Measurements from ENCODE around the gene ENTPD5.
"Not testable (repeated sequence)": the region's sequence is repeated elsewhere in the genome, so short reads cannot be mapped to it uniquely, and the experiment has no call there.

ENTPD5 gene

GRCh38 chr14:73943083-73943482 lies 76.0 kb downstream of the ENTPD5 start:
- no peak overlapping the region for H3K4me3 ChIP-seq (ENCODE audit: low read depth, low read length)
- TF ChIP-seq CTCF (IDR thresholded peaks at IDR 0.05; ENCODE audit: low read depth, low read length): no peak

GRCh38 chr14:73942180-73942579 lies 76.9 kb downstream of the ENTPD5 start:
- no peak for TF ChIP-seq CTCF (IDR thresholded peaks at IDR 0.05; ENCODE audit: low read depth, low read length)
- H3K4me3 ChIP-seq (ENCODE audit: low read depth, low read length): no peak overlapping the region

- TF ChIP-seq CTCF (IDR thresholded peaks at IDR 0.05; ENCODE audit: low read depth, low read length): no peak
- no peak overlapping the region for H3K4me3 ChIP-seq (ENCODE audit: low read depth, low read length)
Observed at GRCh38 chr14:73937012-73937411, 82.1 kb downstream of the ENTPD5 start.

GRCh38 chr14:73936548-73936947 lies 82.5 kb downstream of the ENTPD5 start:
- TF ChIP-seq CTCF (IDR thresholded peaks at IDR 0.05; ENCODE audit: low read depth, low read length): no peak
- no peak overlapping the region for H3K4me3 ChIP-seq (ENCODE audit: low read depth, low read length)

GRCh38 chr14:73935666-73936065 lies 83.4 kb downstream of the ENTPD5 start:
- TF ChIP-seq CTCF (IDR thresholded peaks at IDR 0.05; ENCODE audit: low read depth, low read length): no peak
- no peak overlapping the region for H3K4me3 ChIP-seq (ENCODE audit: low read depth, low read length)

- TF ChIP-seq CTCF (IDR thresholded peaks at IDR 0.05; ENCODE audit: low read depth, low read length): no peak
Observed at GRCh38 chr14:73924337-73924736, 94.8 kb downstream of the ENTPD5 start.

GRCh38 chr14:73919457-73919856 lies 99.6 kb downstream of the ENTPD5 start:
- H3K4me3 ChIP-seq (ENCODE audit: low read depth, low read length): not testable (repeated sequence)

More at GRCh38 chr14:73924337-73924736, 94.8 kb downstream of the ENTPD5 start:
- no peak overlapping the region for H3K4me3 ChIP-seq (ENCODE audit: low read depth, low read length)

- H3K4me3 ChIP-seq (ENCODE audit: low read depth, low read length): no peak overlapping the region
- TF ChIP-seq CTCF (IDR thresholded peaks at IDR 0.05; ENCODE audit: low read depth, low read length): no peak
Observed at GRCh38 chr14:73916324-73916723, 102.8 kb downstream of the ENTPD5 start.

Measured in WI38 (cell line).